H9 (cell line): ENCODE results near the gene TNIP2. TPM values are rescaled to one million over a fixed set of nuclear protein-coding genes. Genes with fewer than 3 reads are reported as not detected.

ENCODE experiments used
- DNase-seq: peaks from one replicate; pipeline ENCODE4 v3.0.0-alpha.2; 2017
- H2AFZ ChIP-seq: one replicate; pipeline ENCODE4 v1.6.1; 2013; ENCODE audit warnings: mild to moderate bottlenecking, low read length, control low read depth, moderate library complexity
- H2AK5ac ChIP-seq: 2 replicates; pipeline ENCODE4 v1.6.1; 2013; ENCODE audit warnings: low read length, control low read depth, mixed read lengths; ENCODE audit not compliant: insufficient read length
- H2BK120ac ChIP-seq: one replicate; pipeline ENCODE4 v1.6.1; 2013; ENCODE audit warnings: low read depth, mild to moderate bottlenecking, low read length, control low read depth, inconsistent platforms; ENCODE audit not compliant: poor library complexity, severe bottlenecking
- H2BK12ac ChIP-seq: 2 replicates; pipeline ENCODE4 v1.6.1; 2013; ENCODE audit warnings: low read length, control low read depth, mixed read lengths, low read depth; ENCODE audit not compliant: insufficient read length
- H2BK15ac ChIP-seq: 2 replicates; pipeline ENCODE4 v1.6.1; 2013; ENCODE audit warnings: low read depth, low read length, control low read depth
- H2BK20ac ChIP-seq: one replicate; pipeline ENCODE4 v1.6.1; 2013; ENCODE audit warnings: low read depth, mild to moderate bottlenecking, low read length, control low read depth, inconsistent platforms; ENCODE audit not compliant: poor library complexity, severe bottlenecking
- H2BK5ac ChIP-seq: 2 replicates; pipeline ENCODE4 v1.6.1; 2013; ENCODE audit warnings: low read length, control low read depth, mixed read lengths; ENCODE audit not compliant: insufficient read length
- H3K14ac ChIP-seq: 2 replicates; pipeline ENCODE4 v1.6.1; 2013; ENCODE audit warnings: low read length, control low read depth; ENCODE audit not compliant: insufficient read depth
- H3K18ac ChIP-seq: 2 replicates; pipeline ENCODE4 v1.6.1; 2013; ENCODE audit warnings: low read depth, mild to moderate bottlenecking, mixed read lengths, low read length, control low read depth; ENCODE audit not compliant: insufficient read length
- H3K23ac ChIP-seq: 2 replicates; pipeline ENCODE4 v1.6.1; 2013; ENCODE audit warnings: low read length, control low read depth, mixed read lengths, low read depth; ENCODE audit not compliant: insufficient read length
- H3K23me2 ChIP-seq: 2 replicates; pipeline ENCODE4 v1.6.1; 2013; ENCODE audit warnings: low read depth, mild to moderate bottlenecking, mixed read lengths, low read length, control low read depth; ENCODE audit not compliant: insufficient read length, poor library complexity, severe bottlenecking
- H3K27ac ChIP-seq: 2 replicates; pipeline ENCODE4 v1.5.1; 2013; ENCODE audit warnings: low read length, control low read depth, mixed read lengths, low read depth; ENCODE audit not compliant: insufficient read length
- H3K27me3 ChIP-seq: 2 replicates; pipeline ENCODE4 v1.6.1; 2013; ENCODE audit warnings: low read length, control low read depth, inconsistent platforms; ENCODE audit not compliant: insufficient read depth
- H3K4ac ChIP-seq: 2 replicates; pipeline ENCODE4 v1.6.1; 2013; ENCODE audit warnings: low read depth, mild to moderate bottlenecking, control low read depth, inconsistent platforms, low read length, moderate library complexity
- H3K4me1 ChIP-seq: 2 replicates; pipeline ENCODE4 v1.6.1; 2013; ENCODE audit warnings: low read length, control low read depth, inconsistent platforms; ENCODE audit not compliant: insufficient read depth
- H3K4me2 ChIP-seq: 2 replicates; pipeline ENCODE4 v1.6.1; 2013; ENCODE audit warnings: low read length, control low read depth, mixed read lengths; ENCODE audit not compliant: insufficient read length, insufficient read depth
- H3K56ac ChIP-seq: 2 replicates; pipeline ENCODE4 v1.6.1; 2013; ENCODE audit warnings: low read depth, mild to moderate bottlenecking, mixed read lengths, low read length, control low read depth; ENCODE audit not compliant: insufficient read length
- H3K79me1 ChIP-seq: 2 replicates; pipeline ENCODE4 v1.6.1; 2013; ENCODE audit warnings: low read depth, mild to moderate bottlenecking, moderate library complexity, low read length, control low read depth, inconsistent platforms; ENCODE audit not compliant: insufficient read depth, poor library complexity, severe bottlenecking
- H3K79me2 ChIP-seq: 2 replicates; pipeline ENCODE4 v1.6.1; 2013; ENCODE audit warnings: low read length, control low read depth, inconsistent platforms; ENCODE audit not compliant: insufficient read depth
- H3K9ac ChIP-seq: 2 replicates; pipeline ENCODE4 v1.6.1; 2013; ENCODE audit warnings: low read length, control low read depth, mixed read lengths; ENCODE audit not compliant: insufficient read length; ENCODE audit errors: extremely low read depth
- H3K9me3 ChIP-seq: one replicate; pipeline ENCODE4 v1.6.1; 2013; ENCODE audit warnings: low read depth, low read length, inconsistent platforms; ENCODE audit not compliant: control insufficient read depth
- H3T11ph ChIP-seq: one replicate; pipeline ENCODE4 v1.6.1; 2013; ENCODE audit warnings: mild to moderate bottlenecking, low read length, control low read depth, inconsistent platforms
- H4K20me1 ChIP-seq: one replicate; pipeline ENCODE4 v1.6.1; 2013; ENCODE audit not compliant: control insufficient read depth, insufficient read length, insufficient read depth
- H4K5ac ChIP-seq: 2 replicates; pipeline ENCODE4 v1.6.1; 2013; ENCODE audit warnings: low read depth, mild to moderate bottlenecking, mixed read lengths, low read length, control low read depth; ENCODE audit not compliant: insufficient read length
- H4K8ac ChIP-seq: replicated peaks from 2 replicates; pipeline ENCODE4 v1.6.1; 2013; ENCODE audit warnings: low read length, control low read depth, mixed read lengths, low read depth; ENCODE audit not compliant: insufficient read length
- H4K91ac ChIP-seq: 2 replicates; pipeline ENCODE4 v1.6.1; 2013; ENCODE audit warnings: low read depth, mild to moderate bottlenecking, moderate library complexity, mixed read lengths, low read length, control low read depth; ENCODE audit not compliant: insufficient read length
- H3K27ac Mint-ChIP-seq, 3 experiments: 2 replicates in 2 of 3; 3 replicates in 1 of 3; pipeline ENCODE4 v1.8.0; 2020 to 2021; ENCODE audit warnings: mixed read lengths in 3 of 3, mild to moderate bottlenecking in 1 of 3, moderate library complexity in 1 of 3
- H3K27me3 Mint-ChIP-seq: 2 replicates; pipeline ENCODE4 v1.8.0; 2021; ENCODE audit warnings: low read depth, mild to moderate bottlenecking, moderate library complexity, mixed read lengths
- H3K36me3 Mint-ChIP-seq, 3 experiments: 2 replicates in 2 of 3; 3 replicates in 1 of 3; pipeline ENCODE4 v1.8.0; 2020 to 2021; ENCODE audit warnings: low read depth in 3 of 3, mixed read lengths in 3 of 3; ENCODE audit not compliant: insufficient read depth in 1 of 3
- H3K4me1 Mint-ChIP-seq, 2 experiments: 2 replicates each; pipeline ENCODE4 v1.8.0; 2020; ENCODE audit warnings: mixed read lengths in 2 of 2
- H3K4me3 Mint-ChIP-seq, 2 experiments: 2 replicates in 1 of 2; 3 replicates in 1 of 2; pipeline ENCODE4 v1.8.0; 2020 to 2021; ENCODE audit warnings: mild to moderate bottlenecking in 2 of 2, mixed read lengths in 2 of 2, moderate library complexity in 1 of 2
- H3K9me3 Mint-ChIP-seq, 2 experiments: 2 replicates in 1 of 2; 3 replicates in 1 of 2; pipeline ENCODE4 v1.8.0; 2020; ENCODE audit warnings: mild to moderate bottlenecking in 2 of 2, mixed read lengths in 2 of 2, moderate library complexity in 1 of 2
- WGBS: extraction: QIAGEN DNeasy Blood & Tissue Kit; methylation state at CpG from one replicate; pipeline ENCODE4 v1.1.7; 2013; ENCODE audit warnings: missing lambda C conversion rate, low lambda C conversion rate, mixed read lengths; ENCODE audit not compliant: insufficient read length; ENCODE audit errors: extremely low coverage; 5-methylcytosine and 5-hydroxymethylcytosine counted together
- total RNA-seq: library from RNA; stranded (reverse); gene quantifications from 2 replicates; pipeline ENCODE4 v1.2.1, GENCODE V29; 2021
- TF ChIP-seq, protein P1 (sequence below): fragments of 200-600 bp; sonication (generic); conservative IDR thresholded peaks from 3 replicates; pipeline ENCODE4 v1.8.0; 2021; ENCODE audit warnings: antibody characterized with exemption, mild to moderate bottlenecking

Gene TNIP2
- total RNA-seq, 1 experiment from 2014 or later = 44.7 TPM

DNA sequence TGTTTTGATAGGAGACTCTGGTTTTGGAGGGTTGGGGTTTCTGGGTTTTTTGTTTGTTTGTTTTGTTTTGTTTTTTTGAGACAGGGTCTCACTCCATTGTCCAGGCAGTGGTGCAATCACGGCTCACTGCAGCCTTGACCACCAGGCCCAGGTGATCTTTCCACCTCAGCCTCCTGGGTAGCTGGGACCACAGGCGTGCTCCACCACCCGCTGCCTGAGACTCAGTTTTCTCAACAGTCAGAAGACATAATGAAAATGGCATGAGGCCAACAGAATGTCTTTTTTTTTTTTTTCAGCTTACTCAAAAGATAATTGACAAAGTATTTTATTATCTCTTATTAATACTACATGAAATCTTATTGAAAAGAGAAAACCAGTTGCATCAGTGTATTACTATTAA, 32.4 kb downstream of the TNIP2 start:
- no peaks in the 10 kb centered on the region for H3K4me1 Mint-ChIP-seq
- Histone ChIP-seq H3K27ac (no peak overlapping the region), H2AK5ac (no peak overlapping the region), H2BK5ac (no peak overlapping the region), H2BK15ac (no peak overlapping the region), H4K91ac (no peak overlapping the region), H3K18ac (no peak overlapping the region), H2BK20ac (no peak overlapping the region), H3K23me2 (no peaks in the 10 kb centered on the region), H2BK12ac (no peak overlapping the region), H4K8ac (no peak overlapping the region), H3K9ac (no peak overlapping the region), H4K5ac (no peak overlapping the region), H2AFZ (no peak overlapping the region), H3K9me3 (no peaks in the 10 kb centered on the region), H3K23ac (no peak overlapping the region), H3K79me2 (no peaks in the 10 kb centered on the region), H3K27me3 (no peaks in the 10 kb centered on the region), H3K56ac (no peak overlapping the region), H3T11ph (no peak overlapping the region), H3K79me1 (no peaks in the 10 kb centered on the region), H4K20me1 (no peaks in the 10 kb centered on the region), H3K14ac (no peak overlapping the region), H2BK120ac (no peak overlapping the region), H3K4ac (no peak overlapping the region), H3K4me1 (no peaks in the 10 kb centered on the region), H3K4me2 (no peak overlapping the region)
- no peaks in the 10 kb centered on the region for H3K27me3 Mint-ChIP-seq
- H3K9me3 Mint-ChIP-seq = no peaks in the 10 kb centered on the region
- peaks cover 17 to 47% (median 19%) of the 10 kb centered on the region in 3 experiments; a peak in 6 of 7 replicates for H3K36me3 Mint-ChIP-seq
- TF ChIP-seq, protein P1, sequence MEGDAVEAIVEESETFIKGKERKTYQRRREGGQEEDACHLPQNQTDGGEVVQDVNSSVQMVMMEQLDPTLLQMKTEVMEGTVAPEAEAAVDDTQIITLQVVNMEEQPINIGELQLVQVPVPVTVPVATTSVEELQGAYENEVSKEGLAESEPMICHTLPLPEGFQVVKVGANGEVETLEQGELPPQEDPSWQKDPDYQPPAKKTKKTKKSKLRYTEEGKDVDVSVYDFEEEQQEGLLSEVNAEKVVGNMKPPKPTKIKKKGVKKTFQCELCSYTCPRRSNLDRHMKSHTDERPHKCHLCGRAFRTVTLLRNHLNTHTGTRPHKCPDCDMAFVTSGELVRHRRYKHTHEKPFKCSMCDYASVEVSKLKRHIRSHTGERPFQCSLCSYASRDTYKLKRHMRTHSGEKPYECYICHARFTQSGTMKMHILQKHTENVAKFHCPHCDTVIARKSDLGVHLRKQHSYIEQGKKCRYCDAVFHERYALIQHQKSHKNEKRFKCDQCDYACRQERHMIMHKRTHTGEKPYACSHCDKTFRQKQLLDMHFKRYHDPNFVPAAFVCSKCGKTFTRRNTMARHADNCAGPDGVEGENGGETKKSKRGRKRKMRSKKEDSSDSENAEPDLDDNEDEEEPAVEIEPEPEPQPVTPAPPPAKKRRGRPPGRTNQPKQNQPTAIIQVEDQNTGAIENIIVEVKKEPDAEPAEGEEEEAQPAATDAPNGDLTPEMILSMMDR = no peak
- DNase-seq = no peak
- H3K27ac Mint-ChIP-seq = no peak overlapping the region
- WGBS = no CpG with 5 or more reads among the region's 3 CpGs
- H3K4me3 Mint-ChIP-seq = no peak overlapping the region
